ENCODE results near the gene CMBL. TPM values are rescaled to one million over a fixed set of nuclear protein-coding genes. Genes with fewer than 3 reads are reported as not detected.
A peak's percentile ranks its signal among the peaks of the same experiment; 100 is the strongest.

The CMBL gene
- total RNA-seq, 4 donors from 2014 or later = 17.3 to 166 (median 120) TPM

GRCh38 chr5:10295619-10296326 is 11.9 kb downstream of the CMBL start:
- DNase-seq = no peak
- TF ChIP-seq CTCF (IDR thresholded peaks at IDR 0.05) = no peak
- no peak for TF ChIP-seq POLR2A (IDR thresholded peaks at IDR 0.05)
- peak overlapping the region in 1 of 4 donors; percentile 15 for H3K27ac ChIP-seq

GRCh38 chr5:10293907-10294662 is 13.6 kb downstream of the CMBL start:
- Histone ChIP-seq H3K4me3 (no peak overlapping the region), H3K9me3 (no peaks in the 10 kb centered on the region), H3K27ac (no peak overlapping the region), H3K36me3 (peaks cover 0 to 3% (median 0%) of the 10 kb centered on the region in 3 donors), H3K27me3 (no peaks in the 10 kb centered on the region), H3K4me1 (peaks cover 0 to 11% (median 0%) of the 10 kb centered on the region in 4 donors)
- no peak for DNase-seq
- TF ChIP-seq CTCF (IDR thresholded peaks at IDR 0.05) (no peak), POLR2A (IDR thresholded peaks at IDR 0.05) (no peak)

More at GRCh38 chr5:10295619-10296326, 11.9 kb downstream of the CMBL start:
- Histone ChIP-seq H3K36me3 (peaks cover 0 to 3% (median 0%) of the 10 kb centered on the region in 3 donors), H3K4me3 (no peak overlapping the region), H3K27me3 (no peaks in the 10 kb centered on the region), H3K4me1 (no peaks in the 10 kb centered on the region), H3K9me3 (no peaks in the 10 kb centered on the region)

- H3K9me3 ChIP-seq = no peaks in the 10 kb centered on the region
- peaks cover 0 to 24% (median 2%) of the 10 kb centered on the region in 4 donors for H3K4me1 ChIP-seq
- peaks cover 0 to 14% (median 0%) of the 10 kb centered on the region in 3 donors for H3K36me3 ChIP-seq
- DNase-seq = no peak
- H3K4me3 ChIP-seq = no peak overlapping the region
- peak overlapping the region in 1 of 4 donors; percentile 13 for H3K27ac ChIP-seq
- TF ChIP-seq CTCF (IDR thresholded peaks at IDR 0.05) = no peak
- no peak for TF ChIP-seq POLR2A (IDR thresholded peaks at IDR 0.05)
- no peaks in the 10 kb centered on the region for H3K27me3 ChIP-seq
These were observed 15.9 kb downstream of the CMBL start for GRCh38 chr5:10291692-10292339.

- DNase-seq = no peak
- Histone ChIP-seq H3K36me3 (peaks cover 0 to 24% (median 0%) of the 10 kb centered on the region in 3 donors), H3K27me3 (no peaks in the 10 kb centered on the region), H3K9me3 (no peaks in the 10 kb centered on the region), H3K4me1 (peaks cover 0 to 24% (median 2%) of the 10 kb centered on the region in 4 donors), H3K4me3 (no peak overlapping the region), H3K27ac (peak overlapping the region in 2 of 4 donors; percentile 89 to 90)
- no peak for TF ChIP-seq CTCF (IDR thresholded peaks at IDR 0.05)
- TF ChIP-seq POLR2A (IDR thresholded peaks at IDR 0.05) = no peak
These were observed 17.3 kb downstream of the CMBL start for GRCh38 chr5:10290438-10290837.

- no peak overlapping the region for H3K4me3 ChIP-seq
- peaks cover 0 to 24% (median 0%) of the 10 kb centered on the region in 3 donors for H3K36me3 ChIP-seq
- H3K9me3 ChIP-seq = no peaks in the 10 kb centered on the region
- H3K4me1 ChIP-seq = peaks cover 0 to 24% (median 2%) of the 10 kb centered on the region in 4 donors
- TF ChIP-seq CTCF (IDR thresholded peaks at IDR 0.05) (no peak), POLR2A (IDR thresholded peaks at IDR 0.05) (no peak)
- DNase-seq = no peak
- no peaks in the 10 kb centered on the region for H3K27me3 ChIP-seq
- H3K27ac ChIP-seq = peak overlapping the region in 3 of 4 donors; percentile 64 to 90 (median 89)
These were observed 17.7 kb downstream of the CMBL start for GRCh38 chr5:10289991-10290390.

Data from Peyer's patch (tissue), 4 donors.